Measurements from ENCODE around the gene VRK3. TPM values are rescaled to one million over a fixed set of nuclear protein-coding genes. Genes with fewer than 3 reads are reported as not detected.

The VRK3 gene
- polyA plus RNA-seq, 1 donor from 2014 or later, result 47.3 TPM

GRCh38 chr19:50053119-50053518 is 27.9 kb upstream of the VRK3 start:
- H2AFZ ChIP-seq (ENCODE audit: low read depth, low read length), result no peak overlapping the region

GRCh38 chr19:50051964-50052363 is 26.8 kb upstream of the VRK3 start:
- no peaks in the 10 kb centered on the region for H3F3A ChIP-seq (ENCODE audit: insufficient read depth, low read length, poor library complexity, severe bottlenecking)
- peaks cover 2% of the 10 kb centered on the region for H3K9me3 ChIP-seq (ENCODE audit: low read length)
- H3K27ac ChIP-seq (ENCODE audit: low read length), result no peak overlapping the region
- peaks cover 7% of the 10 kb centered on the region for H3K36me3 ChIP-seq (ENCODE audit: insufficient read depth, low read length)
- H4K20me1 ChIP-seq (ENCODE audit: insufficient read depth), result no peaks in the 10 kb centered on the region
- no peak overlapping the region for H3K4me2 ChIP-seq (ENCODE audit: low read length)
- no peak overlapping the region for H3K9ac ChIP-seq (ENCODE audit: low read length)
- H2AFZ ChIP-seq (ENCODE audit: low read depth, low read length), result no peak overlapping the region
- H3K27me3 ChIP-seq (ENCODE audit: insufficient read depth, low read depth, low read length), result no peaks in the 10 kb centered on the region
- H3K4me3 ChIP-seq (ENCODE audit: low read length), result no peak overlapping the region
- no peaks in the 10 kb centered on the region for H3K9me2 ChIP-seq (ENCODE audit: insufficient read depth, low read length)
- no peaks in the 10 kb centered on the region for H3K79me2 ChIP-seq (replicated peaks; ENCODE audit: insufficient read depth, low read length)
- no peak for TF ChIP-seq EZH2 (IDR thresholded peaks at IDR 0.05; ENCODE audit: borderline replicate concordance, insufficient read depth, low read length, poor library complexity, severe bottlenecking)
- TF ChIP-seq REST (IDR thresholded peaks at IDR 0.05; ENCODE audit: borderline replicate concordance), result no peak
- no peak for TF ChIP-seq POLR2AphosphoS5 (IDR thresholded peaks at IDR 0.05)
- TF ChIP-seq RAD21 (conservative IDR thresholded peaks at IDR 0.05), result no peak
- TF ChIP-seq TAF1 (IDR thresholded peaks at IDR 0.05; ENCODE audit: low read depth), result no peak
- TF ChIP-seq SMC3 (conservative IDR thresholded peaks at IDR 0.05; ENCODE audit: poor library complexity), result no peak
- no peak for TF ChIP-seq MXI1 (conservative IDR thresholded peaks at IDR 0.05; ENCODE audit: poor library complexity, severe bottlenecking)
- TF ChIP-seq EP300 (conservative IDR thresholded peaks at IDR 0.05; ENCODE audit: poor library complexity, severe bottlenecking), result no peak

More at GRCh38 chr19:50053119-50053518, 27.9 kb upstream of the VRK3 start:
- Histone ChIP-seq H3K4me3 (ENCODE audit: low read length) (no peak overlapping the region), H3F3A (ENCODE audit: insufficient read depth, low read length, poor library complexity, severe bottlenecking) (no peaks in the 10 kb centered on the region), H3K9me3 (ENCODE audit: low read length) (no peaks in the 10 kb centered on the region), H3K9me2 (ENCODE audit: insufficient read depth, low read length) (no peaks in the 10 kb centered on the region), H3K27me3 (ENCODE audit: insufficient read depth, low read depth, low read length) (no peaks in the 10 kb centered on the region), H3K36me3 (ENCODE audit: insufficient read depth, low read length) (peaks cover 3% of the 10 kb centered on the region), H4K20me1 (ENCODE audit: insufficient read depth) (no peaks in the 10 kb centered on the region), H3K27ac (ENCODE audit: low read length) (no peak overlapping the region), H3K4me2 (ENCODE audit: low read length) (no peak overlapping the region), H3K79me2 (replicated peaks; ENCODE audit: insufficient read depth, low read length) (no peaks in the 10 kb centered on the region), H3K9ac (ENCODE audit: low read length) (no peak overlapping the region)
- TF ChIP-seq MXI1 (conservative IDR thresholded peaks at IDR 0.05; ENCODE audit: poor library complexity, severe bottlenecking) (no peak), EZH2 (IDR thresholded peaks at IDR 0.05; ENCODE audit: borderline replicate concordance, insufficient read depth, low read length, poor library complexity, severe bottlenecking) (no peak), CTCF (IDR thresholded peaks at IDR 0.05; ENCODE audit: poor library complexity, severe bottlenecking) (no peak), POLR2AphosphoS5 (IDR thresholded peaks at IDR 0.05) (no peak), REST (IDR thresholded peaks at IDR 0.05; ENCODE audit: borderline replicate concordance) (no peak), EP300 (conservative IDR thresholded peaks at IDR 0.05; ENCODE audit: poor library complexity, severe bottlenecking) (no peak), TAF1 (IDR thresholded peaks at IDR 0.05; ENCODE audit: low read depth) (no peak)

Data from neural cell (in vitro differentiated cells).